Activated CD4-positive, alpha-beta T cell treated with anti-CD3 and anti-CD28 coated beads for 36 hours (primary cell): ENCODE data around the gene PLD4. TPM values are rescaled to one million over a fixed set of nuclear protein-coding genes. Genes with fewer than 3 reads are reported as not detected.
"Not testable (repeated sequence)": the region's sequence is repeated elsewhere in the genome, so short reads cannot be mapped to it uniquely, and the experiment has no call there.

Experiments
- ATAC-seq: fragments of 200-7000 bp; cut with Tn5 transposase; one replicate; pipeline ENCODE4 v1.10.0; 2021; ENCODE audit warnings: mild to moderate bottlenecking, moderate library complexity
- CTCF ChIA-PET: fragments of 350-600 bp; sonication (Branson Sonifier 250); formaldehyde crosslinking; loops from one replicate; lab custom pipeline; 2021; ENCODE audit warnings: antibody characterized with exemption; lab: Charles Lee
- POLR2A ChIA-PET: fragments of 350-600 bp; sonication (Branson Sonifier 250); formaldehyde crosslinking; loops from one replicate; lab custom pipeline; 2021; ENCODE audit warnings: antibody characterized with exemption, inconsistent platforms; lab: Charles Lee
- DNase-seq: peaks from one replicate; pipeline ENCODE4 v3.0.0-alpha.2; 2020
- H3K27ac Mint-ChIP-seq: one replicate; pipeline ENCODE4 v1.8.0; 2021; ENCODE audit warnings: mixed read lengths
- H3K27me3 Mint-ChIP-seq: one replicate; pipeline ENCODE4 v1.8.0; 2021; ENCODE audit warnings: mixed read lengths
- H3K36me3 Mint-ChIP-seq: one replicate; pipeline ENCODE4 v1.8.0; 2021; ENCODE audit warnings: low read depth, mixed read lengths
- H3K4me1 Mint-ChIP-seq: one replicate; pipeline ENCODE4 v1.8.0; 2021; ENCODE audit warnings: mixed read lengths
- H3K4me3 Mint-ChIP-seq: one replicate; pipeline ENCODE4 v1.8.0; 2021; ENCODE audit warnings: mild to moderate bottlenecking, moderate library complexity, mixed read lengths
- H3K9me3 Mint-ChIP-seq: one replicate; pipeline ENCODE4 v1.8.0; 2021; ENCODE audit warnings: low read depth, mixed read lengths
- intact Hi-C, 2 experiments: fragments of 100-400 bp; cut with DNase I in 1 of 2; cut with micrococcal nuclease in 1 of 2; formaldehyde crosslinking; loops; one replicate each; pipeline versions ENCODE4 v1.14.2 to v1.15.1; 2022 to 2024; cut with DNase I, micrococcal nuclease
- total RNA-seq, 2 experiments: library from RNA; stranded (reverse); gene quantifications; one replicate each; pipeline ENCODE4 v1.2.3, GENCODE V29; 2021

Gene PLD4
- total RNA-seq, 2 experiments from 2014 or later = not detected

- POLR2A ChIA-PET, H3K9me3 Mint-ChIP-seq, H3K4me3 Mint-ChIP-seq, H3K36me3 Mint-ChIP-seq, DNase-seq, CTCF ChIA-PET, ATAC-seq, intact Hi-C loops, H3K4me1 Mint-ChIP-seq, H3K27ac Mint-ChIP-seq: not testable (repeated sequence)
- H3K27me3 Mint-ChIP-seq = peaks cover 28% of the 10 kb centered on the region
Observed at GRCh38 chr14:104905579-104905933, 19.1 kb upstream of the PLD4 start.

- ChIA-PET POLR2A (no interaction called here), CTCF (interaction anchor here (0.6 to 0.8 kb wide), 3 partner anchors 11 to 129 kb away, joined by 3 to 4 read pairs (median 3); no protein-coding TSS in a partner anchor)
- DNase-seq (no peak), ATAC-seq (no peak)
- no peaks in the 10 kb centered on the region for H3K36me3 Mint-ChIP-seq
- no peak overlapping the region for H3K27ac Mint-ChIP-seq
- H3K4me1 Mint-ChIP-seq = no peaks in the 10 kb centered on the region
- intact Hi-C loops = no loop called here
- no peak overlapping the region for H3K4me3 Mint-ChIP-seq
- peaks cover 39% of the 10 kb centered on the region for H3K27me3 Mint-ChIP-seq
- H3K9me3 Mint-ChIP-seq = peaks cover 6% of the 10 kb centered on the region
Observed at GRCh38 chr14:104908303-104908702, 16.4 kb upstream of the PLD4 start.

- Mint-ChIP-seq H3K4me1 (no peaks in the 10 kb centered on the region), H3K27ac (no peak overlapping the region), H3K27me3 (peaks cover 33% of the 10 kb centered on the region), H3K36me3 (no peaks in the 10 kb centered on the region), H3K9me3 (peaks cover 6% of the 10 kb centered on the region), H3K4me3 (no peak overlapping the region)
- CTCF ChIA-PET = interaction anchor here (0.6 to 1.4 kb wide), 3 partner anchors 16 to 834 kb away, joined by 3 to 5 read pairs (median 3); no protein-coding TSS in a partner anchor
- POLR2A ChIA-PET = no interaction called here
- ATAC-seq (no peak), DNase-seq (no peak)
- intact Hi-C loops = no loop called here
Observed at GRCh38 chr14:104912053-104912452, 12.6 kb upstream of the PLD4 start.

GRCh38 chr14:104913435-104913834 lies 11.2 kb upstream of the PLD4 start:
- Mint-ChIP-seq H3K27me3 (peaks cover 27% of the 10 kb centered on the region), H3K9me3 (peaks cover 6% of the 10 kb centered on the region), H3K27ac (no peak overlapping the region), H3K36me3 (no peaks in the 10 kb centered on the region), H3K4me3 (no peak overlapping the region), H3K4me1 (no peaks in the 10 kb centered on the region)
- CTCF ChIA-PET = interaction anchor here (0.5 to 1.0 kb wide), 2 partner anchors 145 to 211 kb away, joined by 3 to 4 read pairs; no protein-coding TSS in a partner anchor
- intact Hi-C loops = no loop called here
- ATAC-seq (no peak), DNase-seq (no peak)
- POLR2A ChIA-PET = no interaction called here

GRCh38 chr14:104917116-104917515 lies 7.6 kb upstream of the PLD4 start:
- H3K27me3 Mint-ChIP-seq = peaks cover 14% of the 10 kb centered on the region
- H3K9me3 Mint-ChIP-seq = no peaks in the 10 kb centered on the region
- H3K27ac Mint-ChIP-seq = no peak overlapping the region
- H3K4me1 Mint-ChIP-seq = no peaks in the 10 kb centered on the region
- POLR2A ChIA-PET = interaction anchor here (0.7 kb wide), 1 partner anchor 277 kb away, joined by 3 read pairs; no protein-coding TSS in a partner anchor
- H3K36me3 Mint-ChIP-seq = no peaks in the 10 kb centered on the region
- intact Hi-C loops = no loop called here
- CTCF ChIA-PET = interaction anchor here (0.8 kb wide), 1 partner anchor 43 kb away, joined by 3 read pairs; no protein-coding TSS in a partner anchor
- ATAC-seq = no peak
- DNase-seq = no peak
- no peak overlapping the region for H3K4me3 Mint-ChIP-seq

GRCh38 chr14:104917993-104918392 lies 6.7 kb upstream of the PLD4 start:
- ChIA-PET POLR2A (interaction anchor here (0.7 kb wide), 1 partner anchor 276 kb away, joined by 3 read pairs; no protein-coding TSS in a partner anchor), CTCF (no interaction called here)
- Mint-ChIP-seq H3K27ac (no peak overlapping the region), H3K36me3 (no peaks in the 10 kb centered on the region), H3K4me1 (no peaks in the 10 kb centered on the region), H3K27me3 (peaks cover 12% of the 10 kb centered on the region), H3K4me3 (no peak overlapping the region), H3K9me3 (no peaks in the 10 kb centered on the region)
- DNase-seq = no peak
- intact Hi-C loops = no loop called here
- no peak for ATAC-seq

GRCh38 chr14:104919152-104919992 lies 5.3 kb upstream of the PLD4 start:
- H3K4me1 Mint-ChIP-seq, H3K4me3 Mint-ChIP-seq, H3K27ac Mint-ChIP-seq, H3K9me3 Mint-ChIP-seq, ATAC-seq, DNase-seq, H3K27me3 Mint-ChIP-seq, intact Hi-C loops, H3K36me3 Mint-ChIP-seq, POLR2A ChIA-PET, CTCF ChIA-PET: not testable (repeated sequence)

GRCh38 chr14:104919993-104920315 lies 4.7 kb upstream of the PLD4 start:
- no peak for ATAC-seq
- Mint-ChIP-seq H3K9me3 (peaks cover 2% of the 10 kb centered on the region), H3K4me1 (no peaks in the 10 kb centered on the region), H3K27me3 (peaks cover 5% of the 10 kb centered on the region), H3K27ac (no peak overlapping the region), H3K36me3 (no peaks in the 10 kb centered on the region), H3K4me3 (no peak overlapping the region)
- ChIA-PET CTCF (no interaction called here), POLR2A (no interaction called here)
- intact Hi-C loops = no loop called here
- no peak for DNase-seq

- Mint-ChIP-seq H3K36me3 (no peaks in the 10 kb centered on the region), H3K9me3 (peaks cover 2% of the 10 kb centered on the region), H3K27me3 (peaks cover 3% of the 10 kb centered on the region), H3K4me3 (no peak overlapping the region), H3K27ac (no peak overlapping the region), H3K4me1 (peaks cover 2% of the 10 kb centered on the region)
- DNase-seq = no peak
- ATAC-seq = no peak
- intact Hi-C loops = no loop called here
- ChIA-PET CTCF (no interaction called here), POLR2A (no interaction called here)
Observed at GRCh38 chr14:104923640-104924420, 849 bp upstream of the PLD4 start.

- intact Hi-C loops = no loop called here
- ChIA-PET POLR2A (no interaction called here), CTCF (no interaction called here)
- H3K27ac Mint-ChIP-seq = no peak overlapping the region
- DNase-seq (no peak), ATAC-seq (no peak)
- H3K4me1 Mint-ChIP-seq = peaks cover 2% of the 10 kb centered on the region
- no peak overlapping the region for H3K4me3 Mint-ChIP-seq
- H3K27me3 Mint-ChIP-seq = no peaks in the 10 kb centered on the region
- H3K36me3 Mint-ChIP-seq = no peaks in the 10 kb centered on the region
- H3K9me3 Mint-ChIP-seq = peaks cover 2% of the 10 kb centered on the region
Observed at GRCh38 chr14:104925214-104925854, 655 bp downstream of the PLD4 start.

GRCh38 chr14:104925855-104926609 lies 1.4 kb downstream of the PLD4 start:
- H3K4me3 Mint-ChIP-seq = no peak overlapping the region
- H3K9me3 Mint-ChIP-seq = peaks cover 2% of the 10 kb centered on the region
- no peaks in the 10 kb centered on the region for H3K36me3 Mint-ChIP-seq
- no peak overlapping the region for H3K27ac Mint-ChIP-seq
- ATAC-seq (no peak), DNase-seq (no peak)
- peaks cover 2% of the 10 kb centered on the region for H3K4me1 Mint-ChIP-seq
- ChIA-PET CTCF (no interaction called here), POLR2A (no interaction called here)
- intact Hi-C loops = no loop called here
- H3K27me3 Mint-ChIP-seq = no peaks in the 10 kb centered on the region
